GM18517 (cell line): Measurements from ENCODE around the gene CYP26A1.

ENCODE experiments used
- ATAC-seq: cut with Tn5 transposase; IDR thresholded peaks from one replicate; pipeline ENCODE4 v1.9.1; 2021; ENCODE audit warnings: mild to moderate bottlenecking, moderate library complexity; ENCODE audit not compliant: unreplicated experiment

The CYP26A1 gene

GRCh38 chr10:93115661-93116383 lies 42.1 kb downstream of the CYP26A1 start:
- peak; percentile 64 for ATAC-seq

- ATAC-seq, result no peak
These were observed 47.6 kb downstream of the CYP26A1 start for GRCh38 chr10:93121311-93121710.

- ATAC-seq, result no peak
These were observed 50.1 kb downstream of the CYP26A1 start for GRCh38 chr10:93123766-93124165.

GRCh38 chr10:93124580-93125318 lies 51.1 kb downstream of the CYP26A1 start:
- no peak for ATAC-seq

- ATAC-seq, result no peak
These were observed 52.3 kb downstream of the CYP26A1 start for GRCh38 chr10:93125966-93126365.

GRCh38 chr10:93126483-93127052 lies 52.9 kb downstream of the CYP26A1 start:
- ATAC-seq, result no peak
